Ureter (tissue), 1 donor: ENCODE results near the gene NXNL1. TPM values are rescaled to one million over a fixed set of nuclear protein-coding genes. Genes with fewer than 3 reads are reported as not detected.
"Not testable (repeated sequence)": the region's sequence is repeated elsewhere in the genome, so short reads cannot be mapped to it uniquely, and the experiment has no call there.

ENCODE experiments used
- DNase-seq: peaks from one replicate; pipeline ENCODE4 v3.0.0-alpha.2; 2020; ENCODE audit warnings: low spot score
- total RNA-seq: library from RNA; stranded (reverse); gene quantifications from one replicate; pipeline ENCODE4 v1.2.4, GENCODE V29; 2023
- donor health status: DM: yes; HTN: yes; CAD: no.

Gene NXNL1
- total RNA-seq, 1 donor from 2014 or later, result not detected

- no peak for DNase-seq
These were observed 26.0 kb upstream of the NXNL1 start for GRCh38 chr19:17486545-17487240.

- DNase-seq, result no peak
These were observed 23.9 kb upstream of the NXNL1 start for GRCh38 chr19:17484520-17485185.

GRCh38 chr19:17483605-17484002 lies 22.9 kb upstream of the NXNL1 start:
- no peak for DNase-seq

GRCh38 chr19:17482877-17483604 lies 22.3 kb upstream of the NXNL1 start:
- no peak for DNase-seq

- no peak for DNase-seq
These were observed 21.3 kb upstream of the NXNL1 start for GRCh38 chr19:17481986-17482385.

- DNase-seq, result no peak
These were observed 18.6 kb upstream of the NXNL1 start for GRCh38 chr19:17479325-17479791.

GRCh38 chr19:17475541-17476115 lies 14.9 kb upstream of the NXNL1 start:
- DNase-seq, result no peak

GRCh38 chr19:17475011-17475540 lies 14.3 kb upstream of the NXNL1 start:
- DNase-seq, result not testable (repeated sequence)

GRCh38 chr19:17473041-17473440 lies 12.3 kb upstream of the NXNL1 start:
- DNase-seq, result no peak

GRCh38 chr19:17471410-17472125 lies 10.8 kb upstream of the NXNL1 start:
- DNase-seq, result no peak

- DNase-seq, result peak; percentile 98
These were observed 9.5 kb upstream of the NXNL1 start, which contains the start of gene SLC27A1 for GRCh38 chr19:17470068-17470841. Gene SLC27A1, plus strand, starts transcription at chr19:17470524. Its CDS starts 17 bp downstream, at chr19:17470541.

- peak; percentile 97 for DNase-seq
These were observed 8.8 kb upstream of the NXNL1 start for GRCh38 chr19:17469481-17470067.

GRCh38 chr19:17469092-17469480 lies 8.4 kb upstream of the NXNL1 start:
- DNase-seq, result no peak

GRCh38 chr19:17468302-17469091 lies 7.8 kb upstream of the NXNL1 start:
- peak; percentile 71 for DNase-seq

GRCh38 chr19:17467471-17468301 lies 7.0 kb upstream of the NXNL1 start:
- DNase-seq, result no peak

- no peak for DNase-seq
These were observed 5.7 kb upstream of the NXNL1 start for GRCh38 chr19:17466487-17466850.

- no peak for DNase-seq
These were observed 1.8 kb downstream of the NXNL1 start for GRCh38 chr19:17458970-17459369.

GRCh38 chr19:17457616-17458015 lies 3.1 kb downstream of the NXNL1 start:
- DNase-seq, result no peak
